Colonic mucosa (tissue), 4 donors: Measurements from ENCODE around the gene ASCL2. TPM values are rescaled to one million over a fixed set of nuclear protein-coding genes. Genes with fewer than 3 reads are reported as not detected.

Source experiments
- DNase-seq: peaks from one replicate; pipeline ENCODE4 v3.0.0-alpha.2; 2020
- H3K27ac ChIP-seq: fragments of 200-600 bp; one replicate; pipeline ENCODE4 v1.8.0; 2021
- H3K27me3 ChIP-seq: fragments of 200-600 bp; one replicate; pipeline ENCODE4 v1.8.0; 2021
- H3K36me3 ChIP-seq: fragments of 200-600 bp; one replicate; pipeline ENCODE4 v1.8.0; 2021
- H3K4me1 ChIP-seq: fragments of 200-600 bp; one replicate; pipeline ENCODE4 v1.8.0; 2021; ENCODE audit warnings: mild to moderate bottlenecking
- H3K4me3 ChIP-seq: fragments of 200-600 bp; one replicate; pipeline ENCODE4 v1.8.0; 2021
- H3K9ac ChIP-seq, 2 donors: one replicate each; pipeline ENCODE4 v1.7.0; 2013; ENCODE audit warnings: control low read depth in 2 of 2, low read depth in 2 of 2, low read length in 2 of 2
- H3K9me3 ChIP-seq: fragments of 200-600 bp; one replicate; pipeline ENCODE4 v1.8.0; 2021
- intact Hi-C: fragments of 100-400 bp; cut with DNase I; formaldehyde crosslinking; loops from one replicate; pipeline ENCODE4 v1.14.1; 2022
- total RNA-seq, 2 donors: library from RNA; stranded (reverse); fragmentation: NEBNext Ultra II Directional in 1 of 2; extraction: Animal tissue kit (Norgen Biotek cat#: 25700) in 1 of 2; gene quantifications; one replicate each; pipeline ENCODE4 v1.2.1, GENCODE V29; 2021
- TF ChIP-seq, protein P1 (sequence below): fragments of 200-600 bp; IDR thresholded peaks from one replicate; pipeline ENCODE4 v1.8.0; 2022; ENCODE audit warnings: antibody characterized with exemption, mild to moderate bottlenecking
- donor health status: healthy.
- donor health status: DM: no; HTN: no; CAD: no.
- donor health status: DM: no; HTN: no; CAD: no.

ASCL2 gene
- total RNA-seq, 2 donors from 2014 or later = 4.8 to 16.4 TPM

DNA sequence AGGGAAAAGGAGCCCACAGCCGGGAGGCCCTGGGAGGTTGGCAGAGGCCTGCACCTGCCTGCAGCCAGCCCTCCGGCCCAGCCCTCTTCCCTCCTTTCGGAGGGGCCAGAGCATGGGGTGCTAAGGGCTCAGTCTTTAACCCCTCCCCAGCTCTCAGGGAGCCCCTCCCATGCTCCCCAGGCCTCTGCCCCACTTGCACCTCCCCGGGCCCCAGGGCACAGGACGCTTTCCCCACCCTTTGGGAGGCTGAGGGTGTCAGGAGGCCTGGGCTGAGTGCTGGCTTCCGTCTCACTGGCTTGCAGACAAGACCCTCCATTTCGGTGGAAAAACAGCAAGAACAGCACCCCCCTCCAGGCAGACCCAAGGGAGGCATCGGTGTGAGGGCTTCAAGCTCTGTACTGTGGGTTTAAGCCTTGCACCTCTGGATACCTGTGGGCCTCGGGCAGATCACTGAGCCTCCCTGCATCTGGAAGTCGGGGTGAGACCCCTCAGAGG, 7.3 kb downstream of the ASCL2 start:
- Histone ChIP-seq H3K27me3 (peaks cover 2% of the 10 kb centered on the region), H3K9ac (no peak overlapping the region), H3K4me1 (no peaks in the 10 kb centered on the region), H3K27ac (no peak overlapping the region), H3K36me3 (no peaks in the 10 kb centered on the region), H3K9me3 (no peaks in the 10 kb centered on the region), H3K4me3 (no peak overlapping the region)
- peak; percentile 13 for DNase-seq
- intact Hi-C loops = no loop called here
- TF ChIP-seq, protein P1, sequence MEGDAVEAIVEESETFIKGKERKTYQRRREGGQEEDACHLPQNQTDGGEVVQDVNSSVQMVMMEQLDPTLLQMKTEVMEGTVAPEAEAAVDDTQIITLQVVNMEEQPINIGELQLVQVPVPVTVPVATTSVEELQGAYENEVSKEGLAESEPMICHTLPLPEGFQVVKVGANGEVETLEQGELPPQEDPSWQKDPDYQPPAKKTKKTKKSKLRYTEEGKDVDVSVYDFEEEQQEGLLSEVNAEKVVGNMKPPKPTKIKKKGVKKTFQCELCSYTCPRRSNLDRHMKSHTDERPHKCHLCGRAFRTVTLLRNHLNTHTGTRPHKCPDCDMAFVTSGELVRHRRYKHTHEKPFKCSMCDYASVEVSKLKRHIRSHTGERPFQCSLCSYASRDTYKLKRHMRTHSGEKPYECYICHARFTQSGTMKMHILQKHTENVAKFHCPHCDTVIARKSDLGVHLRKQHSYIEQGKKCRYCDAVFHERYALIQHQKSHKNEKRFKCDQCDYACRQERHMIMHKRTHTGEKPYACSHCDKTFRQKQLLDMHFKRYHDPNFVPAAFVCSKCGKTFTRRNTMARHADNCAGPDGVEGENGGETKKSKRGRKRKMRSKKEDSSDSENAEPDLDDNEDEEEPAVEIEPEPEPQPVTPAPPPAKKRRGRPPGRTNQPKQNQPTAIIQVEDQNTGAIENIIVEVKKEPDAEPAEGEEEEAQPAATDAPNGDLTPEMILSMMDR = no peak

DNA sequence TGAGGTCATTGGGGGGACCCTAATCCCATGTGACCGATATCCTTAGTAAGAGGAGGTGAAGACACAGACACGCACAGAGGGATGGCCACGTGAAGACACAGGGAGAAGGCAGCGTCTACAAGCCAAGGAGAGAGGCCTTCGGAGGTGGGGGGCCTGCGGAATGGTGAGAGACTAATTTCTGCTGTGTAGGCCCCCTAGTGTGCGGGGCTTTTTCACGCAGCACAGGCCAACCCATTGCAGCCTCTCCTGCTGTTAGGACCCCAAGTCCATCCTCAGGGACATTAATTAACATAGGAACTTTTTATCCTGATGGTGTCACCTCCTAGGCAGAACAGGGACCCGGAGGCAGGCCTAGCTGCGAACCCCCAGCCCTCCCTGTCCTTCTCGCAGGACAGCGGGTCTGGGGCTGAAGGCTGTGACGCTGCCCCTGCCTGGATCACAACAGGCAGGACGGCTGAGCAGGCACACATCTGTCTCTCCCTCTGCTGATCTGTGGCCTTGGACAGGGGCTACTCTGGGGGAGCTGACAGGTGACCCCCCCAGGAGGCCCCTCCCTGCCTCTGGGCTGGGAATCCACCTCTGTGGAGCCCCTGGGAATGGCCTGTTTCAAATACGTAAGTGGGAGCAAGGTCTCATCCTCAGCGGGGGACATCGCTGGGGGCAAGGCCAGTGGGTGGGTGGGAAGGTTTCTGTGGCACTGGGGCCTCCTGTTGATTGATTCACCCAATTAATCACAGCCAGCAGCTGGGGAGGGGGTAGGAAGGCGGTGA, 7.9 kb downstream of the ASCL2 start:
- Histone ChIP-seq H3K9ac (no peak overlapping the region), H3K27me3 (no peaks in the 10 kb centered on the region), H3K36me3 (no peaks in the 10 kb centered on the region), H3K4me1 (no peaks in the 10 kb centered on the region), H3K27ac (no peak overlapping the region), H3K9me3 (no peaks in the 10 kb centered on the region), H3K4me3 (no peak overlapping the region)
- DNase-seq = peak; percentile 13
- TF ChIP-seq, protein P1 = no peak
- intact Hi-C loops = no loop called here

DNA sequence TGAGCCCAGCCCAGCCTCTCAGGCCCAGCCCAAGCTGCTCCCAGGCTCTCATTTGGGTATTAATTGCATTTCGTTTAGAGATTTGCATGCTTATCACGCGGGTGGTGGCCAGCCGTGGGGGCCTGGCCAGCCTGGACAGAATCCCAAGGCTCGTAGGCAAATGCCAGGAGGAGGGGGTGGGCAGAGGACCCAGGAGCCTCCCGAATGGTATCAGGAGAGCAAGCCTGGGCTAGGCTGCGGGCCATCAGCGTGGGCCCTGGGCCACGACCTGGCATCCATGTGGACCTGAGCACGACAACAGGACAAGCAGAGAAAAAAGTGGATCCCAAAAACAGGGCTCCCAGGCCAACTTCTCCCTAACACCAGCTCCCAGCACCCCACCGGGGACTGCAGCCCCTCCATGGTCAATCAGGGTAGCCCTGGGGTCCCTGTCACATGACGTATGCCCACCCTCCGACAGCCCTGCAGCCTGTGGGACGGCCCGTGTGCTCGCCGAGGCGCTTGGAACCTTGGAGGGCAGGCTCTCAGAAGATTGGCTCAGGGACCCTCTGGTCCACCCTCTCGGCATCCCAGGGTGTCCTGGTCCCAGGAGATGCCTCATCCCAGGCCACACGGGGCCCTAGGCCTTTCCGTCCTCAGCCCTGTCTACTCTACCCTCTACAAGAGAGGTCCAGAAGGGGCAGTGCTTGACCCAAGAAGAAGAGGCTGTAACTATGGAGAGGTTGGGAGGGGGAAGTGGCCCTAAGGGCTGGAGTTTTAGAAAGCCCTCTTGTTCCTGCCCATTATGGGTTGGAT, 8.8 kb downstream of the ASCL2 start:
- Histone ChIP-seq H3K9me3 (no peaks in the 10 kb centered on the region), H3K36me3 (no peaks in the 10 kb centered on the region), H3K27me3 (no peaks in the 10 kb centered on the region), H3K9ac (no peak overlapping the region), H3K4me1 (no peaks in the 10 kb centered on the region), H3K27ac (no peak overlapping the region), H3K4me3 (no peak overlapping the region)
- intact Hi-C loops = no loop called here
- TF ChIP-seq, protein P1 = no peak
- DNase-seq = peak; percentile 14

DNA sequence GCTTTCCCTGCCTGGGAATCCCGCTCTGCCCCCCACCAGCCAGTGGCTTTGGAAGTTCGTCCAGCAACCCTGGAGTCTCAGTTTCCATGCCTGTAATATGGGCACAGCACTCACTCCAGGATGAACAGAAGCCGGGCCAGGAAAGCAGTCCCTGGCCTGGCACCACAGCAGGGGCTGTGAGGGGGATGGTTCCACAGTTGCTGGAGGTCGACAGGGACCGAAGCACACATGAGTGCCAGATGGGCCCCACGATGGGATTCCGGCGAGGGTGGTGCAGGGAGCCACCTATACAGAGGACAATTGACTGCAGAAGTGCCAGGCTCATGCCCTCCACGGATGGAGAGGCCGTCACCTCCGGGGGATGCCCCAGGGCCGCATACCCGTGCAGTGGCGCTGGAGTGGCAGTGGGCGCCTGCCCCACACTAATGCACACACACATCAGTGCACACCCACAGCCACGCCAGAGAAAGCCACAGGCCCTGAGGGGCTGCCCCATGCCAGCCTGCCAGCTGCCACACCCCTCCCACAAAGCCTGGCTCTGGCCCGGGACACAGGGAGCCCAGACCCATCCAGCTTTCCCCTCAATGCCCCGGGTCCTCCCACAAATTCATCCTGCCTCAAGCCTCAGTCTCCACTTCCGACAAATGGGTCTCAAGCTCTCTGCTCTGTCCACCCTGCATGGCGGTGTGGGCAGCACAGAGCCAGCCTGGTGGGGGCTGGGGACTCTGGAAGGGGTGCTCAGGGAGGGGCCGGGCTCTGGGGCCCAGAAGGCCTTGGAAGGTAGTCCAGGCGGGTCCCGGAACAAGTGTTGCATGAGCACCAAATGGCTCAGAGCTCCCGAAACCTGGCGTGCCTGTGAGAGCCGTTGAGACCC, 9.7 kb downstream of the ASCL2 start:
- DNase-seq = peak; percentile 14
- no peak overlapping the region for H3K27ac ChIP-seq
- no peaks in the 10 kb centered on the region for H3K27me3 ChIP-seq
- H3K9me3 ChIP-seq = no peaks in the 10 kb centered on the region
- H3K36me3 ChIP-seq = no peaks in the 10 kb centered on the region
- no peaks in the 10 kb centered on the region for H3K4me1 ChIP-seq
- intact Hi-C loops = no loop called here
- TF ChIP-seq, protein P1 = no peak
- H3K4me3 ChIP-seq = no peak overlapping the region
- H3K9ac ChIP-seq = no peak overlapping the region

DNA sequence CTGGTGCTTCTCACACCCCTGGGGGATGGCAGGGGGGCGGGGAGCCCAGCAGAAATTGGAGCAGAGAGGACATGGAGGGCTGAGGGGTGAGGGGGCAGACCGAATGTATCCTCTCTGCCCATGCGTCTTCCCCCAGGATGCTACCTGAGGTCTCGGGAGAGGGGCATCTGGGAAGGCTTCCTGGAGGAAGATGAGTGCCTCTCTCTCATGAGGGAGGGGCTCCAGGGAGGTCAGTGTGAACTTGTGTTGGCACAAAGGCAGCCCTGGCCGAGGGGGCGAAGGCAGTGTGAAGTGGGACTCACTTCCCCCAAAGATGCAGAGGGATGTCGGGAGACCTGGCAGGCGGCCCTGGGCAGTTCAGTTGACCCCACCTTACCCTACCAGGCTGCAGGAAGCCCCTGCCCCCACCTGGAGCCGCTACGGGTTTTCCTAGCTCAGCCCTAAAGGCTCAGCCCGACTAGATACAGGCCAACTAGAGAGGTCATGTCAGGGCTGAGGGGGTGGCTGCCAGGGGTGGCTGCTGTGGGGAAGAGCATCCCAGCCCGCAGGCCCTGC, 10.4 kb downstream of the ASCL2 start:
- Histone ChIP-seq H3K27ac (no peak overlapping the region), H3K27me3 (no peaks in the 10 kb centered on the region), H3K9me3 (no peaks in the 10 kb centered on the region), H3K4me1 (no peaks in the 10 kb centered on the region), H3K9ac (no peak overlapping the region), H3K36me3 (no peaks in the 10 kb centered on the region), H3K4me3 (no peak overlapping the region)
- intact Hi-C loops = no loop called here
- DNase-seq = peak; percentile 13
- TF ChIP-seq, protein P1 = no peak
